ENCODE data around the gene PKHD1. TPM values are rescaled to one million over a fixed set of nuclear protein-coding genes. Genes with fewer than 3 reads are reported as not detected.

The PKHD1 gene
- total and polyA plus RNA-seq, 4 experiments from 2014 or later: not detected

DNA sequence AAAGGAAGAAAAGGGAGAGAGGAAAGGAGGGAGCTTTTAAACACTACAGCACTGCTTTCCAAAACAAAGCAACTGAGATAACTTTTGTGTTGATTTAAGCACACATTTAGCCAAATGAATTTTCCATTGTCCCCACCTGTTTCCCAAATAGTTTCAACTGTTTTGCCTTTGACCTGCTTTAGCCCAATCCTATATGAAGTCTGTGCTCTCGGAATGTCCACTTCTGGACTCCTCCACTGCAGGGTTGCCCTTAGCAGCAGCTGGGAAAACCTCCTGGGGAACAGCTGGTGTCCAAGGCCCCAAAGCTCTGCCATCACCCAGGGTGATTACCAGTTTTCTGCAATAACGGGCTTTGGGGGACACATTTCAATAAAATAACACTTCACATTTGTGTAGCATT is 44.9 kb upstream of the PKHD1 start:
- Mint-ChIP-seq H3K9me3 (peaks cover 0 to 4% (median 0%) of the 10 kb centered on the region in 8 donors), H3K27me3 (peaks cover 5 to 12% of the 10 kb centered on the region in 2 donors), H3K36me3 (no peaks in the 10 kb centered on the region), H3K27ac (no peak overlapping the region), H3K4me3 (no peak overlapping the region), H3K4me1 (peaks cover 5 to 8% (median 6%) of the 10 kb centered on the region in 4 donors)
- no peaks in the 10 kb centered on the region for H3K36me3 ChIP-seq (ENCODE audit: insufficient read depth, low read length)
- no peaks in the 10 kb centered on the region for H3K9me3 ChIP-seq (ENCODE audit: control insufficient read depth in 1 of 2, low read length in 2 of 2)
- H3K27me3 ChIP-seq (ENCODE audit: insufficient read depth, low read length): no peaks in the 10 kb centered on the region
- H3K4me1 ChIP-seq (ENCODE audit: insufficient read depth, low read length): no peaks in the 10 kb centered on the region
- H3K27ac ChIP-seq (ENCODE audit: low read depth, low read length): no peak overlapping the region
- ChIA-PET POLR2A (ENCODE audit: partially characterized antibody) (no interaction called here), CTCF (ENCODE audit: partially characterized antibody) (no interaction called here)
- no peak overlapping the region for H3K4me3 ChIP-seq (ENCODE audit: low read length in 2 of 2)
- intact Hi-C loops (cut with micrococcal nuclease): no loop called here
- no peak for DNase-seq

DNA sequence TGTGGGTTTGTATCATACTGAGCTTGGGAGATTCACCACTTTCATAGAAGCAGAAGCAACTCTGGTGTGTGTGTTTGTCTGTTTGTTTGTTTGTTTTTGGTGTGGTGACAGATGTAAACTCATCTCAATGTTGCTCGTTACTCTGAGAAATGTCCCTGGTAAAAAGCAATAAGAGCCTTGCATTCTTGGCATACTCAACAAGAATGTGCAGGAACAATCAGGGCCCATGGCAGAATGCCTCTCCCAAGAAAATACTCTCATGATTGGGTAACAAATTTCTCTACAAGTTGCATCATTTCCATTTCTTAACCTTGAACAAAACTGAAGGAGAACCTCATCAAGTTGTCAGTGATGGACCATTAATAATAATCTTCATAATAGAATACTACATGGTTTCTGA is 43.0 kb upstream of the PKHD1 start:
- POLR2A ChIA-PET (ENCODE audit: partially characterized antibody): no interaction called here
- no peaks in the 10 kb centered on the region for H3K36me3 Mint-ChIP-seq
- no peak for DNase-seq
- no peaks in the 10 kb centered on the region for H3K4me1 ChIP-seq (ENCODE audit: insufficient read depth, low read length)
- H3K27ac Mint-ChIP-seq: no peak overlapping the region
- no peak overlapping the region for H3K4me3 ChIP-seq (ENCODE audit: low read length in 2 of 2)
- no peak overlapping the region for H3K4me3 Mint-ChIP-seq
- no peak overlapping the region for H3K27ac ChIP-seq (ENCODE audit: low read depth, low read length)
- peaks cover 5 to 8% (median 6%) of the 10 kb centered on the region in 4 donors for H3K4me1 Mint-ChIP-seq
- no peaks in the 10 kb centered on the region for H3K36me3 ChIP-seq (ENCODE audit: insufficient read depth, low read length)
- peaks cover 7 to 12% of the 10 kb centered on the region in 2 donors for H3K27me3 Mint-ChIP-seq
- H3K9me3 ChIP-seq (ENCODE audit: control insufficient read depth in 1 of 2, low read length in 2 of 2): no peaks in the 10 kb centered on the region
- no peaks in the 10 kb centered on the region for H3K27me3 ChIP-seq (ENCODE audit: insufficient read depth, low read length)
- peaks cover 0 to 4% (median 0%) of the 10 kb centered on the region in 8 donors for H3K9me3 Mint-ChIP-seq
- intact Hi-C loops (cut with micrococcal nuclease): no loop called here
- CTCF ChIA-PET (ENCODE audit: partially characterized antibody): no interaction called here

DNA sequence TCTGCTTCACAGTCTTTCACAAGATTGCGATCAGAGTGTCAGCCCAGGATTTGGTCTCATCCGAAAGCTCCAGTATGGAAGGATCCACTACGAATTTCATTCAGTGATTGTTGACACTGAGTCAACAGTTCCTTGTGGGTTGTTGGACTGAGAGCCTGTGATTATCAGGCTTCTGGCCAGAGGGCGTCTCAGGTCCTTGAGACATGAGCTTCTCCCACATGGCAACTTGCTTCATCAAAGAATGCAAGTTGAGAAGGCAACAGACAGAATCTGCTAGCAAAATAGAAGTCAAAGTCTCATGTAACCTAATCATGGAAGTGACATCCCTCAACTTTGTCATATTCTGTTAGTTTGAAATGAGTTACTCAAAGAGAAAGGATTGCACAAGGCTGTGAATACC is 40.5 kb upstream of the PKHD1 start:
- H3K4me1 Mint-ChIP-seq: no peaks in the 10 kb centered on the region
- Histone ChIP-seq H3K4me1 (ENCODE audit: insufficient read depth, low read length) (no peaks in the 10 kb centered on the region), H3K27me3 (ENCODE audit: insufficient read depth, low read length) (no peaks in the 10 kb centered on the region), H3K27ac (ENCODE audit: low read depth, low read length) (no peak overlapping the region), H3K36me3 (ENCODE audit: insufficient read depth, low read length) (no peaks in the 10 kb centered on the region), H3K4me3 (ENCODE audit: low read length in 2 of 2) (no peak overlapping the region), H3K9me3 (ENCODE audit: control insufficient read depth in 1 of 2, low read length in 2 of 2) (no peaks in the 10 kb centered on the region)
- ChIA-PET CTCF (ENCODE audit: partially characterized antibody) (no interaction called here), POLR2A (ENCODE audit: partially characterized antibody) (no interaction called here)
- H3K4me3 Mint-ChIP-seq: no peak overlapping the region
- DNase-seq: no peak
- no peaks in the 10 kb centered on the region for H3K36me3 Mint-ChIP-seq
- no peak overlapping the region for H3K27ac Mint-ChIP-seq
- intact Hi-C loops (cut with micrococcal nuclease): no loop called here
- peaks cover 0 to 4% (median 0%) of the 10 kb centered on the region in 8 donors for H3K9me3 Mint-ChIP-seq
- peaks cover 9 to 20% of the 10 kb centered on the region in 2 donors for H3K27me3 Mint-ChIP-seq

DNA sequence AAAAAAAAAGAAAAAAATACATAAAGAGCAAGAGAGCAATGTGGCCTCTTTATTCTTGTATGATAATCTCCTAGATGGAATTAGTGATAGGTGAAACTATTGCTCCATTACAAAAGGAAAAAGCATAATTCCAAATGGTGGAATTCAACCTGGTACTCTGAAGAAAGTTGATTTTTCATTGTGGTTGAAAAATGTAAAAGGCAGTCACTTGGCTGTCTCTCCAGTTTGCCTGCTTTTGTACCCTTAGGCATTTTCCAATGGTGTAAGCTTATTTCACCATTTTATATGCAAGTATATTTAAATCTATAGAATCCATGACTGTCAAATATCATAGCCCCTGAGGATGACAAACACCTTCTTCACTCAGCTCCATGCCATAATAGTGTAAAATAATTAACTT is 38.8 kb upstream of the PKHD1 start:
- peaks cover 0 to 7% (median 4%) of the 10 kb centered on the region in 8 donors for H3K9me3 Mint-ChIP-seq
- no peak overlapping the region for H3K4me3 ChIP-seq (ENCODE audit: low read length in 2 of 2)
- no peak overlapping the region for H3K4me3 Mint-ChIP-seq
- no peaks in the 10 kb centered on the region for H3K36me3 ChIP-seq (ENCODE audit: insufficient read depth, low read length)
- no peaks in the 10 kb centered on the region for H3K9me3 ChIP-seq (ENCODE audit: control insufficient read depth in 1 of 2, low read length in 2 of 2)
- no peak for DNase-seq
- no peaks in the 10 kb centered on the region for H3K27me3 ChIP-seq (ENCODE audit: insufficient read depth, low read length)
- POLR2A ChIA-PET (ENCODE audit: partially characterized antibody): no interaction called here
- intact Hi-C loops (cut with micrococcal nuclease): no loop called here
- no peaks in the 10 kb centered on the region for H3K4me1 Mint-ChIP-seq
- H3K36me3 Mint-ChIP-seq: no peaks in the 10 kb centered on the region
- H3K27me3 Mint-ChIP-seq: peaks cover 11 to 25% of the 10 kb centered on the region in 2 donors
- no peaks in the 10 kb centered on the region for H3K4me1 ChIP-seq (ENCODE audit: insufficient read depth, low read length)
- H3K27ac ChIP-seq (ENCODE audit: low read depth, low read length): no peak overlapping the region
- H3K27ac Mint-ChIP-seq: no peak overlapping the region
- CTCF ChIA-PET (ENCODE audit: partially characterized antibody): no interaction called here

DNA sequence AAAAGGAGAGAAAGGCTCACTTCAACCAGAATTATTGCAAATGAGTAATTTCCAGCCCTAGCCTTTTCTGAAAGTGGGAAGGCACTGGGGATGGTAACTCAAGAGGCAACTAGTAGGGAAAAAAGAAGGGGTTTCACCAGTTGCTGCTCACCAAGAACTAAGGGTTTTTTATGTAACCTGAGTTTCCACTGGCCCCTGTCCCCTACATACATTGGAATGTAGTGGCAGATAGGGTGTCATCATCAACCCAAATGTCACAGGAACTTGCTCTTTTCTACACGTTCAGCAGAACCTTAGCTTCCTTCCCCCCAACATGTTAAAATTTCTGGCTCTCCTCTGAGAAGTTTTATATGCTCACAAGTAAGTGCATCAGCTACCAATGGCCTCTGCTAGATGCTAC is 38.2 kb upstream of the PKHD1 start:
- intact Hi-C loops (cut with micrococcal nuclease): no loop called here
- H3K4me1 Mint-ChIP-seq: no peaks in the 10 kb centered on the region
- no peak overlapping the region for H3K4me3 ChIP-seq (ENCODE audit: low read length in 2 of 2)
- ChIA-PET CTCF (ENCODE audit: partially characterized antibody) (no interaction called here), POLR2A (ENCODE audit: partially characterized antibody) (no interaction called here)
- H3K27ac Mint-ChIP-seq: no peak overlapping the region
- no peak for DNase-seq
- peaks cover 11 to 25% of the 10 kb centered on the region in 2 donors for H3K27me3 Mint-ChIP-seq
- peaks cover 0 to 10% (median 4%) of the 10 kb centered on the region in 8 donors for H3K9me3 Mint-ChIP-seq
- H3K4me1 ChIP-seq (ENCODE audit: insufficient read depth, low read length): no peaks in the 10 kb centered on the region
- no peaks in the 10 kb centered on the region for H3K27me3 ChIP-seq (ENCODE audit: insufficient read depth, low read length)
- H3K4me3 Mint-ChIP-seq: no peak overlapping the region
- no peak overlapping the region for H3K27ac ChIP-seq (ENCODE audit: low read depth, low read length)
- no peaks in the 10 kb centered on the region for H3K36me3 Mint-ChIP-seq
- no peaks in the 10 kb centered on the region for H3K9me3 ChIP-seq (ENCODE audit: control insufficient read depth in 1 of 2, low read length in 2 of 2)
- no peaks in the 10 kb centered on the region for H3K36me3 ChIP-seq (ENCODE audit: insufficient read depth, low read length)

DNA sequence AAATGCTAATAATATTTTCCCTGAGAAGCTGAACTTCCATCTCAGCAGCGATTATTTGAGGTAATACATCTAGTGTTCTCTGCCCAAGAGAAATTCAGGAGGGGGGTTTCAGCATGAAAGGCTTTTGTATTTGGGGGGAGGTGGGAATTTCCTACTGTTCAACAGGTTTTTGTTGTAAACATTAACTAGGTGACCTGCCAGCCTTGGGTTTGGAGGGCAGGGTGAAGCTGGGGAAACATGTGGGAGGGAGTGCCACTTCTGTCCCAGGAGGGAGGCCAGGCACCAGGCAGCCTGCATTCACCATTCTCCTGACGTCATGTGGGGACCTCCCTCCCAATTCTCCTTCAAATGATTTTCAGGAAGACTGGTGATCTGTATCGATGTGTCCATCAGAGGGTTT is 37.7 kb upstream of the PKHD1 start:
- POLR2A ChIA-PET (ENCODE audit: partially characterized antibody): no interaction called here
- no peaks in the 10 kb centered on the region for H3K4me1 Mint-ChIP-seq
- intact Hi-C loops (cut with micrococcal nuclease): no loop called here
- H3K9me3 Mint-ChIP-seq: peaks cover 0 to 14% (median 6%) of the 10 kb centered on the region in 8 donors
- H3K4me3 Mint-ChIP-seq: no peak overlapping the region
- CTCF ChIA-PET (ENCODE audit: partially characterized antibody): interaction anchor here (0.7 kb wide), 1 partner anchor 137 kb away, joined by 3 read pairs; no protein-coding TSS in a partner anchor
- H3K27me3 ChIP-seq (ENCODE audit: insufficient read depth, low read length): no peaks in the 10 kb centered on the region
- H3K27ac Mint-ChIP-seq: no peak overlapping the region
- peaks cover 11 to 21% of the 10 kb centered on the region in 2 donors for H3K27me3 Mint-ChIP-seq
- H3K9me3 ChIP-seq (ENCODE audit: control insufficient read depth in 1 of 2, low read length in 2 of 2): no peaks in the 10 kb centered on the region
- no peak overlapping the region for H3K4me3 ChIP-seq (ENCODE audit: low read length in 2 of 2)
- H3K4me1 ChIP-seq (ENCODE audit: insufficient read depth, low read length): no peaks in the 10 kb centered on the region
- H3K36me3 ChIP-seq (ENCODE audit: insufficient read depth, low read length): no peaks in the 10 kb centered on the region
- H3K27ac ChIP-seq (ENCODE audit: low read depth, low read length): no peak overlapping the region
- no peaks in the 10 kb centered on the region for H3K36me3 Mint-ChIP-seq
- no peak for DNase-seq

DNA sequence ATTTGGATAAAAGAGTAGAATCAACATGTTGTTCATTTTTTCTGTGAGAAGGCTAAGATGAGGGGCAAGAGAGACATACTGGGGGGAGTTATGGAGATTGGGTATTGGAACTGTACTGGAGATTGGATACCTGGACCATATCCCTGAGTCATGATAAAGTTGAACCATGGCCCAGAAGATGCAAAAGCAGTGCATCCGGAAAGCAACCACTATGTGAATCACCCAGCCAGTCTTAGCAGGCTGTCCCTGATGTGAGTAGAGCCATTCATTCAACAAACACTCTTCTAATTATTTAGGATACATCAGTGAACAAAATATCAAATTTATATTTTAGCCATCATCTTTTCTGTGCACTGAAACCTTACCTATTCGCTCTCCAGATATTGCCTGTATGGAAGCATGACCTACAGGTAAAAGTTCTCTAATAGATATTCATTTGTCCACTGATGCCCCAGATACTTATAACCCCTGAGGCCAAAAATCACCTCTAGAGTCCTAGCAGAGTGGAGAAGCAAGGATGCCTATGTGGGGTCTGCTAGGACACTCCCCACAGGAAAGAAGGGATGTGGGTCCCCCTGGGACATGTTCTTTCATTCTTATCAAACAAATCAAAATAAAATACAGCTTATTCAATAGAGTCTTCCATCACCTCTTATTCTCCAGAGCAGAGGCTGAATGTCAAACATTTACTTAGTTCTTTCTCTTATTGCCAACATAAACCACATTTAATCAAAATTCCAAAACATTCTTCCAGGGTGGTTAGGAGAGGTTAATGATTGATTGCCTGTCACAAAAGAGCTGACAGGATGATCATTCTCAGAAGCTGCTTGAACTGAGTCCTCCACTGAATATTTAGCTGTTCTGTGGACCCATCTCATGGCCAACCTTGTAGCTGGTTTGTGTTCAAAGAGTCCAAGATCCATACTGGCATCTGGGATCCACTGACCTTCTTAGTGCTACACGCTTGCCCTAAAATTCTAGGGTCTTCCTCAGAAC is 37.0 kb upstream of the PKHD1 start:
- no peak for DNase-seq
- no peaks in the 10 kb centered on the region for H3K4me1 ChIP-seq (ENCODE audit: insufficient read depth, low read length)
- POLR2A ChIA-PET (ENCODE audit: partially characterized antibody): no interaction called here
- no peaks in the 10 kb centered on the region for H3K9me3 ChIP-seq (ENCODE audit: control insufficient read depth in 1 of 2, low read length in 2 of 2)
- H3K27ac ChIP-seq (ENCODE audit: low read depth, low read length): no peak overlapping the region
- Mint-ChIP-seq H3K4me1 (no peaks in the 10 kb centered on the region), H3K9me3 (peaks cover 0 to 15% (median 8%) of the 10 kb centered on the region in 8 donors), H3K27me3 (peaks cover 11 to 20% of the 10 kb centered on the region in 2 donors), H3K36me3 (no peaks in the 10 kb centered on the region), H3K27ac (no peak overlapping the region), H3K4me3 (no peak overlapping the region)
- no peak overlapping the region for H3K4me3 ChIP-seq (ENCODE audit: low read length in 2 of 2)
- intact Hi-C loops (cut with micrococcal nuclease): no loop called here
- no peaks in the 10 kb centered on the region for H3K27me3 ChIP-seq (ENCODE audit: insufficient read depth, low read length)
- no peaks in the 10 kb centered on the region for H3K36me3 ChIP-seq (ENCODE audit: insufficient read depth, low read length)
- CTCF ChIA-PET (ENCODE audit: partially characterized antibody): interaction anchor here (0.7 kb wide), 1 partner anchor 137 kb away, joined by 3 read pairs; no protein-coding TSS in a partner anchor
